ENCODE results near the gene WDR76.

GRCh38 chr15:43883571-43883970 lies 56.8 kb downstream of the WDR76 start:
- no peak for TF ChIP-seq EZH2 (IDR thresholded peaks at IDR 0.05; ENCODE audit: borderline replicate concordance, low read depth, low read length, severe bottlenecking)
- TF ChIP-seq CTCF (IDR thresholded peaks at IDR 0.05; ENCODE audit: borderline replicate concordance, extremely low read depth, low read length, poor library complexity, severe bottlenecking): no peak

Data from DND-41 (cell line).